Measurements from ENCODE around the gene ZFYVE28.
A peak's percentile ranks its signal among the peaks of the same experiment; 100 is the strongest.

The ZFYVE28 gene

GRCh38 chr4:2408976-2409375, 9.5 kb downstream of the ZFYVE28 start:
- FAIRE-seq = no peak

- peak; percentile 64 for FAIRE-seq
Observed at GRCh38 chr4:2408401-2408958, 10.0 kb downstream of the ZFYVE28 start.

- no peak for FAIRE-seq
Observed at GRCh38 chr4:2407991-2408342, 10.5 kb downstream of the ZFYVE28 start.

- FAIRE-seq = no peak
Observed at GRCh38 chr4:2406920-2407319, 11.5 kb downstream of the ZFYVE28 start.

DNA sequence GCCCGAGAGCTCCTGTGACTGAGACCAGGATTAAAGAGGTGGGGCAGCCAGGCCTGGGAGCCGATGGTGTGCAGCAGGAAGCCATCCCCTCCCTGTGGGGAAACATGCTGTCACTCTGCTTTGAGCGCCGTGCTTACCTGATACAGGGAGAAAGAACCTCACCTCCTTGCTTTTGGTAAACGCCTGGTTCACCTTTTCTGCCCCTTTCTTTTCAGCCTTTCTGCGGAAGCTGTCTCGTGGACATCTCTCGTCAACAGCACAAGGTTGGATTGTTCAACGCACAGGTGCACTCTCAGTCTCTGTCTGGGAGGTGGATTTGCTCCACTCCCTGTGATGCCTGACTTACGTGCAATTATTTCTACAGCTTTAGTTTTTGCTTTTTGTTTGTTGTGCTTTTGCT, 12.0 kb downstream of the ZFYVE28 start:
- no peak for FAIRE-seq

DNA sequence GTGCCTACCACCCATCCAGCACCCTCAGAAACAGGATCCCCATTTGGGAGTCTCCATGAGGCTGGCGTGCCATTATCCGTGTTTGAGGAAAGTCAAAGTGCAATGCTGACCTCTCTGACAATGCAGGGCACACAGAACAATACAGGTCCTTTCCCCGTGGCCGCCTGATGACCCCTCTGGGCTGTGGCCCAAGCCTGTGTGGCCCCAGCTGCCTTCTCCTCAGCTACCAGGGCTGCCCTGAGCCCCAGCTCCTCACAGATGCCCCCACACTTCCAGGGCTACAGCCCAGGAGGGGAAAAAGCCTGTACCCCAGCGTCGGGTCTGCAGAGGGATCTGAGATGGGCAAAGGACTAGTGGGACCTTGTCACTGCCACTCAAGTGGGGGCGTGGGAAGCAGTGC, 15.5 kb downstream of the ZFYVE28 start:
- no peak for FAIRE-seq

GRCh38 chr4:2402048-2402842, 16.2 kb downstream of the ZFYVE28 start:
- no peak for FAIRE-seq

- FAIRE-seq = no peak
Observed at GRCh38 chr4:2401610-2401983, 16.8 kb downstream of the ZFYVE28 start.

- no peak for FAIRE-seq
Observed at GRCh38 chr4:2400841-2401609, 17.4 kb downstream of the ZFYVE28 start.

DNA sequence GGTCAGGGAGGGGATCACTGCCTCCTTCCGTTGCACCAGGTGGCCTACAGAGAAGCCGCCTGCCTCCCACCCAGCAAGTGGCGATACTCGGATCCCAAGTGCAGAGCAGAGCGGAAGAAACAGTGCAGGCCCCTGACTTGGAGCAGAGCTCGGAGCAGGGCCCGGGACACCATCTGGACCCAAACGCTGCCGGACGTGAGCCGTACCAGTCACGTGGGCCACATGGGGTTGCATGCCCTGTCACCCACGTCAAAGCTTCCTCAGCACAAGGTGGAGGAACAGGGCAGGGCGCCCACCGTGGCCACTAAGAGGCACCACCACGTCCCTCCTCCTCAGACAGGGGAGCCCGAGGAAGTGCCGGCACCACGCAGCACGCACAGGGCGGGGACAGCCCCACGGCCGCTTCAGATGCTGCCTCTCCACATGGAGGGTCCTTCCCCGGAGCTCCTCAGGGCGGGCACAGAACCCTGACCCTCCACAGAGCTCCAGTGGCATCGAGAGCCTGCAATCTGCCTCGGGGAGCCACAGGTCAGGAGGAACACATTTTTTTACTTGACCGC, 18.7 kb downstream of the ZFYVE28 start:
- FAIRE-seq = no peak

GRCh38 chr4:2399216-2399615, 19.2 kb downstream of the ZFYVE28 start:
- no peak for FAIRE-seq

- FAIRE-seq = no peak
Observed at GRCh38 chr4:2397596-2398379, 20.7 kb downstream of the ZFYVE28 start.

DNA sequence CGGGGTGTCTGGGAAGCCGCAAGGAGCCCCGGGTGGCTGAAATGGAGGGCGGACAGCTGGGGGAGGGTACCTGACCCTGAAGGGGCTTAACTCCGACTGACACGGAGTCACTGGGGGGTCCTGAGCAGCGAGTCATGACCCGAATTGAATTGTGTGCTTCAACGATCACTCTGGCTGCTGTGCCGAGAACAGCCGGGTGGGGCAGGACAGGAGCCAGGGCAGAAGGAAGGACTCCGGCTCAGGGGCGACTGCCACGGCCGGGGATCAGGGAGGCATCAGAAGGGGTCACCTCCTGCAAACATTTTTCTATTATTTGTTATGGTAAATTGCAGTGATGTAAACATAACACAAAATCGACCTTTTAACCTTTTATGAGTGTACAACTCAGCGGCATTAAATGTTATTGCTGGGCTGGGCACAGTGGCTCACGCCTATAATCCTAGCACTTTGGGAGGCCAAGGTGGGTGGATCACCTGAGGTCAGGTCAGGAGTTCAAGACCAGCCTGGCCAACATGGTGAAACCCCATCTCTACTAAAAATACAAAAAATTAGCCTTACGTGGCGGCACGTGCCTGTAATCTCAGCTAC, 21.6 kb downstream of the ZFYVE28 start:
- no peak for FAIRE-seq

- FAIRE-seq = no peak
Observed at GRCh38 chr4:2395584-2395983, 22.9 kb downstream of the ZFYVE28 start.

- no peak for FAIRE-seq
Observed at GRCh38 chr4:2395038-2395437, 23.4 kb downstream of the ZFYVE28 start.

DNA sequence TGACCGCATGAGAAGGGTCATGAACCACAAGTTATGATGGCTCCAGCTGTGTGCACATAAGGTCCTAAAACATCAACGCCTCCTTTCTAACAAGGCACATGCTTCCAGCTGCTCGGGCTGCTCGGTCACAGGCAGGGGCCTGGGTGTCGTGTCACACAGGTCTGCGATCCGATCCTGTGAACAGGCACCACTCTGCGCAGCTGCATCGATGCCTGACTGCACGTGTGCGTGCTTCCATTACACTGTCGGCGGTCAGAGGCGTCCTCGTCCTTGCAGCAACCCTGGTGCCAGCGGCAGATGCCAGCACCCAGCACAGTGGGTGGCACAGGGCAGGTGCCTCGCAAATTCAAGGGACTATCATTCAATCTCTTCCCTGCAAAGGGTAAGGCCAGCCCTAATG, 23.9 kb downstream of the ZFYVE28 start:
- FAIRE-seq = no peak

DNA sequence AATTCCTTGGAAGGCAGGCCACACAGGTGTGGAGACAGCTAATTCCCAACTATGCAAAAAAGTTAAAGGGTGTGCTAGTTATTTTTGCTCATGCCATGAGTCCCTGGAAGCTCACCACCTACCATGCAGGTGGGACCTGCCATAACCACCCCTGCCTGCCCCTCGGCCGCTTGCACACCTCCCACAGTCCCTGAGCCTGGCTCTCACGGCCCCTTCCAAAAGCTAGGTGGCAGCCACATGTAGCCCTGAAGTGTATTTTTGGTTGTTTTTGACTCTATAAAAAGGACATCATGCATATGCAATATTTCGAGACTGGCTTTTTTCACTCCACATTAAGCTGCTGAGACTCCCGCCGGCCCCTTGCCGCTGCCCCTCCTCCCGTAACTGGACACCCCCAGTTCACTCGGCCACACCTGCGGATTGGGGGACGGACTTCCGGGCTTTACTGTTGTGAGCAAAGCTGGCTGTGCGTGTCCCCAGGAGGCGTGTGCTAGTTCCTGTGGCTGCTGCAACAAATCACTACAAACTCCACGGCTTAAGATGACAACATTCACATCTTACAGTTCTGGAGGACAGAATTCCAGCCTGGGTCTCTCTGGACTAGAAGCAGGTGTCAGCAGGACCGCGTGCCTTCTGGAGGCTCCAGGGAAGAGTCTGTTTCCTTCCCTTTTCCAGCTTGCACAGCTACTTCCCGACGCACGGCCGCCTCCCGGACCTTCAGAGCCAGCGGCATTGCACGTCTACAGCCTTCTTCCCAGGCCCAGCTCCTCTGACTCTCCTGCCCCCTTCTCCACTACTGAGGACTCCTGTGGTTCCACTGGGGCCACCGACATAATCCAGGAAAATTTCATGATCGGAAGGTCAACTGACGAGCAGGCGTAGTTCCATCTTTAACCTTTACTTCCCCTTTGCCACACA, 24.8 kb downstream of the ZFYVE28 start:
- no peak for FAIRE-seq

DNA sequence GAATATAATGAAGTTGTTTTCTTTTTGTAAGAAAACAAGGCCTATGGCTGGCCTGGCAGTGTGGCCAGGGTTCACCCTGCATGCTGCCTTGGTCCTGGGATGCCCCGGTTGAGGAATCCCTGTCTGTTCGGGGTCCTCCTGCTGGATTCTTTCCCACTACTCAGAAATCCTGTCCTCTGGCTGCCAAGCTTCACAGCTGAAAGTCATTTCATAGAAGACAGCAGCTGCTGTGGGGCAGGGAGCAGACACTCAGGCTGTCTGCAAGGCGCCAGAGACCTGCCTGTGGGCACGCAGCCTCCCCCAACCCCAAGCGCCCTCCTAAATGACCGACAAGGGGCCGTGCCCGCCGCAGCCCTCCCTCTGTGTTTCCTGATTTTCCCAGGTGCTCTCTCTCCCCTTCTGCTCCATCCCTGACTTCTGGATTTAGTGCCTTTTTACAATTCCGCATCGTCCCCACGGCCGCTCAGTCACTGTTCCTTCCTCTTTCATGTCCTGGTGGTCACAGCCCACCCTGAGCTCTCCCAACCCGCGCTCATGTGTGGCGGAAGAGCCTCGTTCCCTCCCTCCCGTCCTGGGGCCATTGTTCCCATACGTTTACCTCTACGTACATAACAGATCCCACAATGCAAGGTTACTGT, 27.5 kb downstream of the ZFYVE28 start:
- FAIRE-seq = no peak

GRCh38 chr4:2390146-2390545, 28.3 kb downstream of the ZFYVE28 start:
- FAIRE-seq = no peak

GRCh38 chr4:2389691-2390090, 28.8 kb downstream of the ZFYVE28 start:
- no peak for FAIRE-seq
